DOHH2 (cell line): ENCODE data around the gene CAMTA1.

Source experiments
- H3F3A ChIP-seq: fragments of 200-600 bp; sonication (generic), shearing (Covaris generic); 2 replicates; pipeline ENCODE4 v1.6.0; 2016; ENCODE audit warnings: antibody characterized with exemption, mild to moderate bottlenecking; ENCODE audit not compliant: control insufficient read depth, insufficient read depth
- H3K27ac ChIP-seq: fragments of 200-600 bp; sonication (generic); 2 replicates; pipeline ENCODE4 v1.5.1; 2014; ENCODE audit warnings: low read depth, mild to moderate bottlenecking, low read length, moderate library complexity
- H3K27me3 ChIP-seq: fragments of 200-600 bp; sonication (generic); 2 replicates; pipeline ENCODE4 v1.6.1; 2014; ENCODE audit warnings: mild to moderate bottlenecking, low read length, mixed read lengths; ENCODE audit not compliant: control insufficient read depth
- H3K36me3 ChIP-seq: fragments of 200-600 bp; sonication (generic); 2 replicates; pipeline ENCODE4 v1.6.1; 2014; ENCODE audit warnings: mild to moderate bottlenecking, low read length, moderate library complexity, mixed read lengths; ENCODE audit not compliant: control insufficient read depth
- H3K4me1 ChIP-seq: fragments of 200-600 bp; sonication (generic); 2 replicates; pipeline ENCODE4 v1.6.1; 2014; ENCODE audit warnings: mild to moderate bottlenecking, low read length, mixed read lengths; ENCODE audit not compliant: control insufficient read depth
- H3K4me2 ChIP-seq: fragments of 200-600 bp; sonication (generic); 2 replicates; pipeline ENCODE4 v1.6.0; 2014; ENCODE audit warnings: mild to moderate bottlenecking, low read length, moderate library complexity
- H3K4me3 ChIP-seq: fragments of 200-600 bp; sonication (generic); 2 replicates; pipeline ENCODE4 v1.5.1; 2014; ENCODE audit warnings: mild to moderate bottlenecking, low read length, mixed read lengths
- H3K79me2 ChIP-seq: fragments of 200-600 bp; sonication (generic); 2 replicates; pipeline ENCODE4 v1.6.1; 2014; ENCODE audit warnings: mild to moderate bottlenecking, low read length, mixed read lengths; ENCODE audit not compliant: control insufficient read depth
- H3K9me2 ChIP-seq: fragments of 200-600 bp; sonication (generic); replicated peaks from 2 replicates; pipeline ENCODE4 v1.6.1; 2014; ENCODE audit warnings: mild to moderate bottlenecking, low read length, mixed read lengths; ENCODE audit not compliant: control insufficient read depth
- H3K9me3 ChIP-seq: fragments of 200-600 bp; sonication (generic); 2 replicates; pipeline ENCODE4 v1.6.1; 2014; ENCODE audit warnings: antibody characterized with exemption, low read length, mixed read lengths; ENCODE audit not compliant: control insufficient read depth, insufficient read depth
- H4K20me1 ChIP-seq: fragments of 200-600 bp; sonication (generic); 2 replicates; pipeline ENCODE4 v1.6.0; 2014; ENCODE audit warnings: low read depth, mild to moderate bottlenecking, antibody characterized with exemption, low read length, moderate library complexity; ENCODE audit not compliant: control insufficient read depth, insufficient read depth
- EZH2phosphoT487 ChIP-seq: fragments of 200-600 bp; sonication (generic); IDR thresholded peaks from 2 replicates; pipeline ENCODE4 v1.6.1; 2017; ENCODE audit warnings: borderline replicate concordance, mild to moderate bottlenecking, antibody characterized with exemption, low read length, moderate library complexity, mixed read lengths
- TF ChIP-seq, protein P1 (sequence below): fragments of 200-600 bp; sonication (generic); IDR thresholded peaks from one replicate; pipeline ENCODE4 v1.5.1; 2014; ENCODE audit warnings: antibody characterized with exemption, mild to moderate bottlenecking, low read depth, low read length; ENCODE audit not compliant: poor library complexity, severe bottlenecking

Gene CAMTA1

DNA sequence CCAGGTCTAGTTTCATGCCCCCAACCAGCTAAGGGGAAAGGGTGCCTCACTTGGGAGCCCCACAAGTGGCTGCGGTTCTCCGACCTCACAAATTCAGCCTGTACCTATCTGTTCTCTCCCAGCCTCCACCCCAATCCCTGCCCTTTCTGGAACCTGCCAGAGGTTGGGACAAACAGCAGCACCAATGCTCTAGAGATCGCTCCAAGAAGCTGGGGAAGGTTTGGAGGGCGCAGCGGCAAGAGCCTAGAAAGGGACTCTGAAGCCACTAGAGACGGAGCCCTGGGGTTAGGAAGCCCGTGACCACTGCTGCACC, 742.4 kb downstream of the CAMTA1 start:
- Histone ChIP-seq H3K4me2 (no peak overlapping the region), H3K4me3 (no peak overlapping the region), H3K79me2 (no peaks in the 10 kb centered on the region), H3K27me3 (no peaks in the 10 kb centered on the region), H4K20me1 (no peaks in the 10 kb centered on the region), H3K27ac (no peak overlapping the region), H3K9me3 (no peaks in the 10 kb centered on the region), H3K4me1 (no peaks in the 10 kb centered on the region), H3F3A (no peaks in the 10 kb centered on the region), H3K36me3 (no peaks in the 10 kb centered on the region), H3K9me2 (no peaks in the 10 kb centered on the region)
- TF ChIP-seq, protein P1, sequence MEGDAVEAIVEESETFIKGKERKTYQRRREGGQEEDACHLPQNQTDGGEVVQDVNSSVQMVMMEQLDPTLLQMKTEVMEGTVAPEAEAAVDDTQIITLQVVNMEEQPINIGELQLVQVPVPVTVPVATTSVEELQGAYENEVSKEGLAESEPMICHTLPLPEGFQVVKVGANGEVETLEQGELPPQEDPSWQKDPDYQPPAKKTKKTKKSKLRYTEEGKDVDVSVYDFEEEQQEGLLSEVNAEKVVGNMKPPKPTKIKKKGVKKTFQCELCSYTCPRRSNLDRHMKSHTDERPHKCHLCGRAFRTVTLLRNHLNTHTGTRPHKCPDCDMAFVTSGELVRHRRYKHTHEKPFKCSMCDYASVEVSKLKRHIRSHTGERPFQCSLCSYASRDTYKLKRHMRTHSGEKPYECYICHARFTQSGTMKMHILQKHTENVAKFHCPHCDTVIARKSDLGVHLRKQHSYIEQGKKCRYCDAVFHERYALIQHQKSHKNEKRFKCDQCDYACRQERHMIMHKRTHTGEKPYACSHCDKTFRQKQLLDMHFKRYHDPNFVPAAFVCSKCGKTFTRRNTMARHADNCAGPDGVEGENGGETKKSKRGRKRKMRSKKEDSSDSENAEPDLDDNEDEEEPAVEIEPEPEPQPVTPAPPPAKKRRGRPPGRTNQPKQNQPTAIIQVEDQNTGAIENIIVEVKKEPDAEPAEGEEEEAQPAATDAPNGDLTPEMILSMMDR: no peak
- no peak for TF ChIP-seq EZH2phosphoT487

DNA sequence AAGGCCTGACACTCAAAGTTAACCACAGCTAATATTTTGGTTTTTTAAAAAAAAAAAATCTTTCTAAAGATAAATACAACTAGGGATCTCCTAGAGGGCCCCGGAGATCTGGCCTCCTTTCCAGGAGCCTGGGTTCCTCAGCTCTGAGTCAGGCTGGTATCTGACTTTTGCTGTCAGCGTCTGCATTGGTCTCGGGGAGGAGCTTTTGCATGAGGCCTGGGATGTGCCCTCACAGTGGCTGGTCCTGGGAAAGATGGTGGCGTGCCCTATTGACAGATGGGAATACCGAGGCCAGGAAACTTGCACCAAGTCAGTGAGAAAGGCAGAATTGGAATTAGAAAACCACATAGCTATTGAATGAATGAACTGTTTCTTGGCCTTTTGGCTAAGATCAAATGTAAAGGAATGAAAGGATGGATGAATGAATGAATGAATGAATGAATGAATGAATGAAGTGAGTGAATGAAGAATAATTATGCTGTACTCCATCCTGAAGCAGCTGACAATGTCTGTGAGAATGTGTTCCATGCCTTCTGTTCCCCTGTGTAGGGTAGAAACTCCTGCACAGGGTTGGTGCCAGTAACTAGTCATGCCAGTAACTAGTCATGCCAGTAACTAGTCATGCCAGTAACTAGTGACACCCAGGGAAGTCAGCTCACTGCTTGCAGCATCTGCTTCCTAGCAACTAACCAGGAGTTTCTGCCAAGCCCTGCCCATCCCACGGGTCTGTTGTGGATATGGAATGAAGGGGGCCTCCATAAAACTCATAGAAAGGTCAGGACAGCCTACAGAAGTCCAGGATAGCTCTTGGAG, 743.3 kb downstream of the CAMTA1 start:
- no peak for TF ChIP-seq EZH2phosphoT487
- TF ChIP-seq, protein P1: no peak
- Histone ChIP-seq H3K36me3 (no peaks in the 10 kb centered on the region), H3K4me1 (no peaks in the 10 kb centered on the region), H3K4me3 (no peak overlapping the region), H3K27me3 (no peaks in the 10 kb centered on the region), H3K4me2 (no peak overlapping the region), H3K9me3 (no peaks in the 10 kb centered on the region), H3K79me2 (no peaks in the 10 kb centered on the region), H4K20me1 (no peaks in the 10 kb centered on the region), H3F3A (no peaks in the 10 kb centered on the region), H3K27ac (no peak overlapping the region), H3K9me2 (no peaks in the 10 kb centered on the region)

GRCh38 chr1:7529917-7530316, 744.7 kb downstream of the CAMTA1 start:
- no peak for TF ChIP-seq EZH2phosphoT487
- TF ChIP-seq, protein P1: no peak
- Histone ChIP-seq H3K36me3 (no peaks in the 10 kb centered on the region), H3K9me2 (no peaks in the 10 kb centered on the region), H3K27ac (no peak overlapping the region), H4K20me1 (no peaks in the 10 kb centered on the region), H3K4me1 (no peaks in the 10 kb centered on the region), H3K9me3 (no peaks in the 10 kb centered on the region), H3K4me3 (no peak overlapping the region), H3K4me2 (no peak overlapping the region), H3K27me3 (no peaks in the 10 kb centered on the region), H3F3A (no peaks in the 10 kb centered on the region), H3K79me2 (no peaks in the 10 kb centered on the region)
